Measurements from ENCODE around the gene PIKFYVE. TPM values are rescaled to one million over a fixed set of nuclear protein-coding genes. Genes with fewer than 3 reads are reported as not detected.

PIKFYVE gene
- total and polyA plus RNA-seq, 2 donors (not counting 1 experiment from before 2014, with no cell fraction given): 20.3 to 80.9 TPM

DNA sequence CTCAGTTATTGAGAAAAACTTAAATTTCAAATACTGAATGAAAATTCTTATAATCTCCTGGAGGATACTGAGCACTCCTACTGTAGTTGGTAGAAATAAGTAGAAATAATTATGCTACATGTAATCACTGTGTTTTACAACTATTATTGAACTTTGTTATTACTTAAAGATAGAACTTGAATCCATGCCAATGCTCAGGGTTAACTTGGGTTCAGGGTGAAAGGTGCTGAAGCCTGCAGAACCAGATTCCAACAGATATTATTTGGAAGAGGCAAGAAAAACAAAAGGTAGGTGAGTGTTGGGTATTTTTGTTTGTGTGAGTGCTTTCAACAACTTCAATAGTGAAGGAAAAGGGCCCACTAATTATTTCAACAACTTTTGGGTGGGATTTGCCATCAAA, 21.6 kb upstream of the PIKFYVE start:
- Histone ChIP-seq H3K9ac (ENCODE audit: low read length) (no peak overlapping the region), H3K4me3 (ENCODE audit: control extremely low read depth in 1 of 5, extremely low read depth in 1 of 5, insufficient read depth in 1 of 5, low read depth in 2 of 5, low read length in 4 of 5) (no peak overlapping the region), H3K4me1 (ENCODE audit: control insufficient read depth in 2 of 2, insufficient read depth in 2 of 2, low read length in 2 of 2) (no peaks in the 10 kb centered on the region), H4K20me1 (ENCODE audit: control insufficient read depth, insufficient read depth, low read length, poor library complexity, severe bottlenecking) (no peaks in the 10 kb centered on the region), H3K79me2 (ENCODE audit: control insufficient read depth, insufficient read depth, low read length) (peaks cover 4% of the 10 kb centered on the region), H3K27ac (ENCODE audit: low read length in 2 of 2) (no peak overlapping the region), H2AFZ (ENCODE audit: insufficient read depth, low read depth, low read length, poor library complexity, severe bottlenecking) (no peak overlapping the region), H3K36me3 (replicated peaks in 1 of 2; ENCODE audit: control extremely low read depth in 1 of 2, control insufficient read depth in 1 of 2, extremely low read depth in 1 of 2, insufficient read depth in 2 of 2, low read length in 1 of 2) (peaks cover 19 to 75% of the 10 kb centered on the region in 2 experiments), H3K9me3 (ENCODE audit: control extremely low read depth in 1 of 3, control insufficient read depth in 2 of 3, insufficient read depth in 1 of 3, low read length in 2 of 3) (no peaks in the 10 kb centered on the region), H3K4me2 (replicated peaks; ENCODE audit: low read depth, low read length, poor library complexity, severe bottlenecking) (no peak overlapping the region), H3K27me3 (replicated peaks in 1 of 4; ENCODE audit: control extremely low read depth in 1 of 4, control insufficient read depth in 3 of 4, insufficient read depth in 4 of 4, low read length in 3 of 4) (no peaks in the 10 kb centered on the region)
- no peaks in the 10 kb centered on the region for H3K9me3 Mint-ChIP-seq (ENCODE audit: insufficient read depth)
- H3K4me3 Mint-ChIP-seq: no peak overlapping the region
- POLR2A ChIA-PET: no interaction called here
- TF ChIP-seq EZH2 (IDR thresholded peaks at IDR 0.05; ENCODE audit: borderline replicate concordance, insufficient read depth, low read depth, low read length, poor library complexity, severe bottlenecking): no peak
- TF ChIP-seq, protein P1, sequence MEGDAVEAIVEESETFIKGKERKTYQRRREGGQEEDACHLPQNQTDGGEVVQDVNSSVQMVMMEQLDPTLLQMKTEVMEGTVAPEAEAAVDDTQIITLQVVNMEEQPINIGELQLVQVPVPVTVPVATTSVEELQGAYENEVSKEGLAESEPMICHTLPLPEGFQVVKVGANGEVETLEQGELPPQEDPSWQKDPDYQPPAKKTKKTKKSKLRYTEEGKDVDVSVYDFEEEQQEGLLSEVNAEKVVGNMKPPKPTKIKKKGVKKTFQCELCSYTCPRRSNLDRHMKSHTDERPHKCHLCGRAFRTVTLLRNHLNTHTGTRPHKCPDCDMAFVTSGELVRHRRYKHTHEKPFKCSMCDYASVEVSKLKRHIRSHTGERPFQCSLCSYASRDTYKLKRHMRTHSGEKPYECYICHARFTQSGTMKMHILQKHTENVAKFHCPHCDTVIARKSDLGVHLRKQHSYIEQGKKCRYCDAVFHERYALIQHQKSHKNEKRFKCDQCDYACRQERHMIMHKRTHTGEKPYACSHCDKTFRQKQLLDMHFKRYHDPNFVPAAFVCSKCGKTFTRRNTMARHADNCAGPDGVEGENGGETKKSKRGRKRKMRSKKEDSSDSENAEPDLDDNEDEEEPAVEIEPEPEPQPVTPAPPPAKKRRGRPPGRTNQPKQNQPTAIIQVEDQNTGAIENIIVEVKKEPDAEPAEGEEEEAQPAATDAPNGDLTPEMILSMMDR (IDR thresholded peaks at IDR 0.05): no peak
- H3K27me3 Mint-ChIP-seq: no peaks in the 10 kb centered on the region
- H3K4me1 Mint-ChIP-seq: no peaks in the 10 kb centered on the region
- no peak for ATAC-seq (ENCODE audit: low read depth)
- no peak for DNase-seq
- H3K27ac Mint-ChIP-seq: no peak overlapping the region
- CTCF ChIA-PET: no interaction called here
- intact Hi-C loops (cut with micrococcal nuclease): no loop called here

DNA sequence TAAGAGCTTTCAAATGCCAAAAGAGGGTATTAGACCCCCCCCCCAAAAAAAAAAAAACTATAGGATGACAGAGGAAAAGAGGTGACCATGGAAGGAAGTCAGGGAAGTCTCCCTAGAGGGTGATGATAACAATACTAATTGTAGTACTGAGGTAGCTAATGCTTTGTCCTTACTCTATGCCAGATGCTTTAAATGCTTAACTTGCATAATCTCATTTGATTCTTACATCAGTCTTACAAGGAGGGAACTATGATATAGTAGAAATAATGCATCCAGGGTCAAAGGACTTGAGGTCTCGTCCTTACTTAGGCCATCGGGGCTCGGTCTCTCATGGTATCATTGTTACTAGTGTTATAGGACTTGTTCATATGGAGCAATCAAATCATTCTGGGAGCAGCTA, 20.3 kb upstream of the PIKFYVE start:
- ChIA-PET CTCF (interaction anchor here (1.3 kb wide), 1 partner anchor 9 kb away, joined by 3 read pairs; the partner anchor contains the start of gene IDH1), POLR2A (no interaction called here)
- Histone ChIP-seq H2AFZ (ENCODE audit: insufficient read depth, low read depth, low read length, poor library complexity, severe bottlenecking) (no peak overlapping the region), H3K4me1 (ENCODE audit: control insufficient read depth in 2 of 2, insufficient read depth in 2 of 2, low read length in 2 of 2) (peaks cover 4 to 8% of the 10 kb centered on the region in 2 donors), H3K4me2 (replicated peaks; ENCODE audit: low read depth, low read length, poor library complexity, severe bottlenecking) (no peak overlapping the region), H3K79me2 (ENCODE audit: control insufficient read depth, insufficient read depth, low read length) (peaks cover 4% of the 10 kb centered on the region), H3K36me3 (replicated peaks in 1 of 2; ENCODE audit: control extremely low read depth in 1 of 2, control insufficient read depth in 1 of 2, extremely low read depth in 1 of 2, insufficient read depth in 2 of 2, low read length in 1 of 2) (peaks cover 19 to 73% of the 10 kb centered on the region in 2 experiments), H3K9me3 (ENCODE audit: control extremely low read depth in 1 of 3, control insufficient read depth in 2 of 3, insufficient read depth in 1 of 3, low read length in 2 of 3) (no peaks in the 10 kb centered on the region), H3K27me3 (replicated peaks in 1 of 4; ENCODE audit: control extremely low read depth in 1 of 4, control insufficient read depth in 3 of 4, insufficient read depth in 4 of 4, low read length in 3 of 4) (no peaks in the 10 kb centered on the region), H3K4me3 (ENCODE audit: control extremely low read depth in 1 of 5, extremely low read depth in 1 of 5, insufficient read depth in 1 of 5, low read depth in 2 of 5, low read length in 4 of 5) (no peak overlapping the region), H3K27ac (ENCODE audit: low read length in 2 of 2) (no peak overlapping the region), H4K20me1 (ENCODE audit: control insufficient read depth, insufficient read depth, low read length, poor library complexity, severe bottlenecking) (no peaks in the 10 kb centered on the region), H3K9ac (ENCODE audit: low read length) (no peak overlapping the region)
- WGBS (ENCODE audit: insufficient coverage): 100% methylated on average over 3 of the region's 3 CpGs
- H3K27me3 Mint-ChIP-seq: no peaks in the 10 kb centered on the region
- TF ChIP-seq, protein P1 (IDR thresholded peaks at IDR 0.05): no peak
- no peak for TF ChIP-seq EZH2 (IDR thresholded peaks at IDR 0.05; ENCODE audit: borderline replicate concordance, insufficient read depth, low read depth, low read length, poor library complexity, severe bottlenecking)
- no peaks in the 10 kb centered on the region for H3K9me3 Mint-ChIP-seq (ENCODE audit: insufficient read depth)
- no peak overlapping the region for H3K4me3 Mint-ChIP-seq
- H3K4me1 Mint-ChIP-seq: peaks cover 10% of the 10 kb centered on the region
- DNase-seq (no peak), ATAC-seq (ENCODE audit: low read depth) (no peak)
- no peak overlapping the region for H3K27ac Mint-ChIP-seq
- intact Hi-C loops (cut with micrococcal nuclease): no loop called here
